ENCODE measurements around the gene GTPBP1.

Gene GTPBP1

GRCh38 chr22:38698407-38699094 is 7.2 kb upstream of the GTPBP1 start:
- TF ChIP-seq, protein P1, sequence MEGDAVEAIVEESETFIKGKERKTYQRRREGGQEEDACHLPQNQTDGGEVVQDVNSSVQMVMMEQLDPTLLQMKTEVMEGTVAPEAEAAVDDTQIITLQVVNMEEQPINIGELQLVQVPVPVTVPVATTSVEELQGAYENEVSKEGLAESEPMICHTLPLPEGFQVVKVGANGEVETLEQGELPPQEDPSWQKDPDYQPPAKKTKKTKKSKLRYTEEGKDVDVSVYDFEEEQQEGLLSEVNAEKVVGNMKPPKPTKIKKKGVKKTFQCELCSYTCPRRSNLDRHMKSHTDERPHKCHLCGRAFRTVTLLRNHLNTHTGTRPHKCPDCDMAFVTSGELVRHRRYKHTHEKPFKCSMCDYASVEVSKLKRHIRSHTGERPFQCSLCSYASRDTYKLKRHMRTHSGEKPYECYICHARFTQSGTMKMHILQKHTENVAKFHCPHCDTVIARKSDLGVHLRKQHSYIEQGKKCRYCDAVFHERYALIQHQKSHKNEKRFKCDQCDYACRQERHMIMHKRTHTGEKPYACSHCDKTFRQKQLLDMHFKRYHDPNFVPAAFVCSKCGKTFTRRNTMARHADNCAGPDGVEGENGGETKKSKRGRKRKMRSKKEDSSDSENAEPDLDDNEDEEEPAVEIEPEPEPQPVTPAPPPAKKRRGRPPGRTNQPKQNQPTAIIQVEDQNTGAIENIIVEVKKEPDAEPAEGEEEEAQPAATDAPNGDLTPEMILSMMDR (IDR thresholded peaks at IDR 0.05) = no peak

DNA sequence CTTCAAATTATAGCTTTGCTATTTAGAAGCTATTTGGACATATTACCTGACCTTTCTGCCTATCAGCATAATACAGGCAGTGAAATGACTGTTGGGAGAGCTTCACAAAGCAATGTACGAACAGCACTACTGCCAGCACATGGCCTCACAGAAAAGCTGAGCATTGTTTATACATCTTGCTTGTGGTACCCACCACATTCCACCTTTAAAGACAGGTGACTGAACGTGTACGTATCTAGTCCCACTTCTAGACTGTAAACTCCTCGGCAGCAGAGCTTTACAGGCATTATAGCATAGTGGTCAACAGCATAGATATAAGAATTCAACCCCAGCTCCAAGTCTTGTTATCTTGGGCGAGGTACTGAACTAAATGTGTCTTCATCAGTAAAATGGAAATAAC is 6.6 kb upstream of the GTPBP1 start:
- TF ChIP-seq, protein P1 (IDR thresholded peaks at IDR 0.05) = no peak

DNA sequence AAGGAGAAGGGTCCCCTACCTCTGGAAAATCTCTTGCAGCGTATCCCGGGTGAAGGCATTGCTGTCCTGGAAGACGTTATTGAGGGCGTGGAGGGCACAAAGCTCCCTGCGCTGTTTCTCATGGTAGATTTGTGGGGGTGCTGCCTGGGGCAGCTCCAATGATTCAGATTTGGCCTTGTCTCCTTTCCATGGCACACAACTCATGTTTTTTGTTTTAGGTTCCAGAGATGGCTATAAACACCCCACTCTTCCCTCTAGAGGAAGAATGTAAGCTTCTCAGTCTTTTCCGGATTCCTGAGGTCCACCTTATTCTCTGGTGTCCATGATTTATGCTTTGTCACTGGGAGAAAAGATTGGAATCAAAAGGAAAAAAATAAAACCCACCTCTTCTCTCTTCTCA is 6.0 kb upstream of the GTPBP1 start:
- TF ChIP-seq, protein P1 (IDR thresholded peaks at IDR 0.05) = no peak

DNA sequence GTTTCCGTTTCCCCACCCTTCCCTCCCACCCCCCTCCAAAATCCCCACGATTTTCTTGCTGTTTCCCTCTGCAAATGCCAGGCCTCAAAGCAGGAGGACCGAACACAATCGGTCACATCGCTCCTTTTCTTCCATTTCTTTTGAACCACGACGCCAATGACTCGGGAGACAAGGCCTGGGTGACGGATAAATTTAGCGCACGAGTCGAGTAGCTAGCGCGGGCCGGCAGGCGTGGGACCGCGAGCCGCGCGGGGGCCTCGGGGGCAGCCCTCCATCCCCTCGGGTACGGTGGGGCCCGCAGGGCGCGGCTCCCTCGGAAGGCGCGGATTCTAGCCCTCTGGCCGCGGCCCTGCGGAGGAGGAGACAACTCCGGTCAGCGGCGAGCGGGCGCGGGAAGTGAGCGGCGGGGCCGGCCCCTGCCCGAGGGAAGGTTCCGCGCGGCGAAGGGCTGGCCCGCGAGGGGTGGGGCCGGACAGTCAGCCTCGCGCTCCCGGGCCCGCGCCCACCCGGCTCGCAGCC is 5.4 kb upstream of the GTPBP1 start:
- TF ChIP-seq, protein P1 (IDR thresholded peaks at IDR 0.05) = no peak

DNA sequence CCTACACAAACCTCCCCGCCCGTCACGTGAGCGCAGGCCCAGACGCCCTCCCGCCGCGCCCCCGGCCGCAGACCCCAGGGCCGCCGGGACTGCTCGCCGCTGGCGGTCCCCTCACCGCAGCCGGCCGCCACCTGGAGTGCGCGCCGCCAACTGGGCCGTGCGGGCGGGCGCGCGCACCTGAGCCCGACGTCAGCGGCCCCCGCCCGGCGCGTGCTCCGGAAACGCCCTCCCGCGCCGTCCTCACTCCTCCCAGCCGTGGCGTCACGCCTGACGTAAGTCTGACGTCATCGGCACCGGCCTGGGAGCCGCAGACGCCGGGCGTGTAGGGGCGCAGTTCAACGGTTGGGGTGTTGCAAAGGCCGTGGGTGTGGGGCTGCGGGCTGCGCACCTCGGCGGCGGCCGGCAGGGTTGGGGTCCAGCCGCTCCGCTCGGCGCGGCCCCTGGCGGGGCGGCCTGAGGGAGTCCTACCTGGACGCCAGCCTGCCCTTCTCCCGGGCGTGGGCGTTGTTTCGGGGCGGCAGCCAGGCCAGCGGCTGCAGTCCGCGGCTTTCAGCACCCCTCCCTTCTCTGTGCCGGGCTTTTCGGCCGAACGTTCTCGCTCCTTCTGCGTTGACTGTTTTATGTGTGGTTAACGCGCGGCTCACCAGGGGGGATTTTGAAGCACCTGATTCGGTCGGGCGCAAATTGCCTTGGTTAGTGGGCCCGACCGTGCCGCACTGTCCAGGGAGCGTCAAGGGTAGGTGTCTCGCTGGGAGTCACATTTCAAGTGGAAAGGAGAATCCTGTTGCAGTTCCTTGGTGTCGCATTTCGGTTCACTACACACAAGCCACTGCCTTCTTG is 4.7 kb upstream of the GTPBP1 start, which contains the start of gene JOSD1:
Gene JOSD1 (minus strand): TSS at position 155 of the 840 bp plus-strand sequence. CDS start 956 bp downstream, outside the sequence.
- TF ChIP-seq, protein P1 (IDR thresholded peaks at IDR 0.05) = no peak

GRCh38 chr22:38704654-38705234 is 1.0 kb upstream of the GTPBP1 start:
- TF ChIP-seq, protein P1 (IDR thresholded peaks at IDR 0.05) = no peak

DNA sequence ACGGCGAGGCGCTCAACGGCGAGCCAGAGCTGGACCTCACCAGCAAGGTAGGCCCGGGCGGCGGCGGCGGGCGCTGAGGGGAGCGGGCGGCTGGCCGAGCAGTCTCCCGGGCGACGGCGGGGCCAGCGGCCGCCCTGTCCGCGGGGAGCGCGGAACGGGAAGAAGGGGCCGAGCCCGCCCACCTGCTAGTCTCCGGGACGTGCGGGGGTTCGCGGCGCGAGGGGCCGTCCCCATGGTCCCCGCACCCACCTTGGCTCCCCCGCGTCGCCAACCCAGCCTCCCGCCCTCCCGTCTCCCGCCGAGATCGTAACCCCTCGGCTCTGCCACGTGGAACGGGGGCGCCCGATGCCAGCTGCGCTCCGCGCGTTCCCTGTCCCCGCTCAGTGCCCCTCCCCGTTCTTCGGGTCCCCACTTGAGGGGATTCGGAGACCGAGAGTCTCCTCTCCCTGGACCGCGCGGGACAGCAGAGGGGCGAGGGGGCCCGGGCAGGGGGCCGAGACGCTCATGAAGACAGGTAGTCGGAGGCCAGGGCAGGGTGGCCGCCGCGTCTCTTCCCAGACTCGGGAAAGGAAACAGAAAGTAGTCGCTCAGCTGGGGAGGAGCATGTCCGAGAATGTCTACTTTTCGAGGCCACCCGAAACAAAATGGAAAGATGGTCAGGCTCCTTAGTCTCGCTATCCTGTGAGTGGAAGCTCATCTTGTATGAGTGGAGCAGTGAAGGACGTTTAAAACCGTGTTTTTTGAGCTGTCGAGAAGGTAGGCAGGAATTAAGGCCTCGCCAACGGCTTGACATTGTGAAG is 557 bp downstream of the GTPBP1 start:
- TF ChIP-seq, protein P1 (IDR thresholded peaks at IDR 0.05) = no peak

All from LNCAP (cell line).